ENCODE results near the gene PITRM1.
"Not testable (repeated sequence)": the region's sequence is repeated elsewhere in the genome, so short reads cannot be mapped to it uniquely, and the experiment has no call there.

PITRM1 gene

GRCh38 chr10:3115685-3116084, 56.9 kb downstream of the PITRM1 start:
- DNase-seq, result no peak

GRCh38 chr10:3113343-3113720, 59.2 kb downstream of the PITRM1 start:
- no peak for DNase-seq

GRCh38 chr10:3111621-3112163, 60.9 kb downstream of the PITRM1 start:
- DNase-seq, result peak; percentile 63

- peak; percentile 25 for DNase-seq
Measured at GRCh38 chr10:3110782-3111620, 61.6 kb downstream of the PITRM1 start.

- no peak for DNase-seq
Measured at GRCh38 chr10:3109633-3110032, 62.9 kb downstream of the PITRM1 start.

- DNase-seq, result no peak
Measured at GRCh38 chr10:3109196-3109595, 63.4 kb downstream of the PITRM1 start.

GRCh38 chr10:3108575-3109105, 63.9 kb downstream of the PITRM1 start:
- no peak for DNase-seq

- DNase-seq, result no peak
Measured at GRCh38 chr10:3108033-3108432, 64.5 kb downstream of the PITRM1 start.

GRCh38 chr10:3107426-3107961, 65.1 kb downstream of the PITRM1 start:
- DNase-seq, result peak; percentile 43

- DNase-seq, result peak; percentile 40
Measured at GRCh38 chr10:3106928-3107425, 65.6 kb downstream of the PITRM1 start.

- DNase-seq, result not testable (repeated sequence)
Measured at GRCh38 chr10:3106328-3106727, 66.3 kb downstream of the PITRM1 start.

GRCh38 chr10:3105905-3106304, 66.7 kb downstream of the PITRM1 start:
- no peak for DNase-seq

- no peak for DNase-seq
Measured at GRCh38 chr10:3105166-3105565, 67.4 kb downstream of the PITRM1 start.

- DNase-seq, result no peak
Measured at GRCh38 chr10:3104251-3104918, 68.2 kb downstream of the PITRM1 start.

GRCh38 chr10:3103646-3104045, 68.9 kb downstream of the PITRM1 start:
- DNase-seq, result no peak

- no peak for DNase-seq
Measured at GRCh38 chr10:3102720-3103427, 69.7 kb downstream of the PITRM1 start.

- no peak for DNase-seq
Measured at GRCh38 chr10:3100856-3101640, 71.5 kb downstream of the PITRM1 start.

- no peak for DNase-seq
Measured at GRCh38 chr10:3100093-3100792, 72.3 kb downstream of the PITRM1 start.

- no peak for DNase-seq
Measured at GRCh38 chr10:3099291-3100092, 73.1 kb downstream of the PITRM1 start.

GRCh38 chr10:3098689-3099088, 73.9 kb downstream of the PITRM1 start:
- DNase-seq, result no peak

Measured in eye (tissue), 1 donor.